ENCODE results near the gene IL4R.
"Not testable (repeated sequence)": the region's sequence is repeated elsewhere in the genome, so short reads cannot be mapped to it uniquely, and the experiment has no call there.

The IL4R gene

GRCh38 chr16:27389272-27389961 lies 75.6 kb downstream of the IL4R start:
- no peak for TF ChIP-seq CTCF (IDR thresholded peaks at IDR 0.05; ENCODE audit: borderline replicate concordance, insufficient read depth, low read depth, low read length)
- no peak overlapping the region for H3K4me3 ChIP-seq (ENCODE audit: low read depth, low read length)

- no peak for TF ChIP-seq CTCF (IDR thresholded peaks at IDR 0.05; ENCODE audit: borderline replicate concordance, insufficient read depth, low read depth, low read length)
- no peak overlapping the region for H3K4me3 ChIP-seq (ENCODE audit: low read depth, low read length)
These were observed 76.4 kb downstream of the IL4R start for GRCh38 chr16:27390151-27390550.

GRCh38 chr16:27392671-27393070 lies 78.9 kb downstream of the IL4R start:
- TF ChIP-seq CTCF (IDR thresholded peaks at IDR 0.05; ENCODE audit: borderline replicate concordance, insufficient read depth, low read depth, low read length), result no peak

GRCh38 chr16:27394516-27394915 lies 80.7 kb downstream of the IL4R start:
- no peak for TF ChIP-seq CTCF (IDR thresholded peaks at IDR 0.05; ENCODE audit: borderline replicate concordance, insufficient read depth, low read depth, low read length)
- H3K4me3 ChIP-seq (ENCODE audit: low read depth, low read length), result no peak overlapping the region

More at GRCh38 chr16:27392671-27393070, 78.9 kb downstream of the IL4R start:
- H3K4me3 ChIP-seq (ENCODE audit: low read depth, low read length), result no peak overlapping the region

GRCh38 chr16:27398341-27398893 lies 84.6 kb downstream of the IL4R start:
- not testable (repeated sequence) for H3K4me3 ChIP-seq (ENCODE audit: low read depth, low read length)

- TF ChIP-seq CTCF (IDR thresholded peaks at IDR 0.05; ENCODE audit: borderline replicate concordance, insufficient read depth, low read depth, low read length), result no peak
- no peak overlapping the region for H3K4me3 ChIP-seq (ENCODE audit: low read depth, low read length)
These were observed 85.4 kb downstream of the IL4R start for GRCh38 chr16:27398894-27399853.

GRCh38 chr16:27399969-27400368 lies 86.2 kb downstream of the IL4R start:
- no peak overlapping the region for H3K4me3 ChIP-seq (ENCODE audit: low read depth, low read length)
- no peak for TF ChIP-seq CTCF (IDR thresholded peaks at IDR 0.05; ENCODE audit: borderline replicate concordance, insufficient read depth, low read depth, low read length)

All from GM12875 (cell line).